HCT116 (cell line): ENCODE measurements around the gene PBX1. TPM values are rescaled to one million over a fixed set of nuclear protein-coding genes. Genes with fewer than 3 reads are reported as not detected.
A peak's percentile ranks its signal among the peaks of the same experiment; 100 is the strongest.

Experiments
- ATAC-seq: fragments of 200-7000 bp; cut with Tn5 transposase; 2 replicates; pipeline ENCODE4 v1.9.1; 2020; ENCODE audit warnings: mild to moderate bottlenecking, moderate library complexity
- BruUV-seq: library from RNA; stranded (reverse); fragments of 400-500 nt; replicated peaks from 2 replicates; lab custom pipeline; 2021; lab: Mats Ljungman, UMichigan
- CTCF ChIA-PET: fragments of 300-600 bp; sonication (Branson Sonifier 250); formaldehyde crosslinking; loops from one replicate; lab custom pipeline; 2021; ENCODE audit warnings: antibody characterized with exemption; lab: Charles Lee
- POLR2A ChIA-PET: fragments of 300-600, 350-600 bp; sonication (Branson Sonifier 250); formaldehyde crosslinking; loops from one replicate; lab custom pipeline; 2021; ENCODE audit warnings: antibody characterized with exemption; lab: Charles Lee
- RAD21 ChIA-PET, 2 experiments: fragments of 300-600 bp; sonication (Branson Sonifier 250); formaldehyde crosslinking; loops; one replicate each; lab custom pipeline; 2023; ENCODE audit warnings: low total read pairs in 2 of 2; ENCODE audit not compliant: uncharacterized antibody in 2 of 2, unreplicated experiment in 2 of 2, low non-redundant PET in 1 of 2; lab: Charles Lee
- DNase-seq: peaks from one replicate; pipeline ENCODE4 v3.0.0-alpha.2; 2010; ENCODE audit warnings: low read depth, low spot score
- H2AFZ ChIP-seq: fragments of 200-600 bp; shearing (Covaris generic), sonication (generic); 2 replicates; pipeline ENCODE4 v1.6.1; 2017; ENCODE audit warnings: low read depth, mixed run types, mixed read lengths, antibody characterized with exemption, low read length; ENCODE audit not compliant: poor library complexity, severe bottlenecking
- H3K27ac ChIP-seq: 2 replicates; pipeline ENCODE4 v1.5.1; 2012; ENCODE audit warnings: low read depth, low read length
- H3K27me3 ChIP-seq: fragments of 200-600 bp; sonication (generic); 2 replicates; pipeline ENCODE4 v1.6.1; 2016; ENCODE audit warnings: mixed run types, low read length, mixed read lengths; ENCODE audit not compliant: insufficient read depth
- H3K36me3 ChIP-seq, 2 experiments: fragments of 200-500 bp in 1 of 2; fragments of 200-600 bp in 1 of 2; sonication (Bioruptor generic) in 1 of 2; sonication (generic) in 1 of 2; 2 replicates each; pipeline versions ENCODE4 v1.5.1 to v1.6.1; 2014 to 2016; ENCODE audit warnings: low read length in 2 of 2, inconsistent platforms in 1 of 2, mixed read lengths in 1 of 2, mixed run types in 1 of 2; ENCODE audit not compliant: insufficient read depth in 2 of 2, control insufficient read depth in 1 of 2
- H3K4me1 ChIP-seq, 2 experiments: fragments of 200-600 bp in 1 of 2; sonication (generic) in 1 of 2; 2 replicates each; pipeline versions ENCODE4 v1.5.1 to v1.6.1; 2012 to 2017; ENCODE audit warnings: low read length in 2 of 2, inconsistent platforms in 1 of 2, mild to moderate bottlenecking in 1 of 2, mixed read lengths in 1 of 2, mixed run types in 1 of 2, moderate library complexity in 1 of 2; ENCODE audit not compliant: insufficient read depth in 2 of 2, control insufficient read depth in 1 of 2
- H3K4me2 ChIP-seq: fragments of 200-600 bp; sonication (generic); 2 replicates; pipeline ENCODE4 v1.6.1; 2017; ENCODE audit warnings: mixed run types, low read length, mixed read lengths
- H3K4me3 ChIP-seq, 2 experiments: fragments of 200-600 bp in 1 of 2; sonication (generic) in 1 of 2; replicated peaks in 1 of 2; 2 replicates each; pipeline ENCODE4 v1.5.1; 2011 to 2016; ENCODE audit warnings: low read length in 2 of 2, control low read depth in 1 of 2, low read depth in 1 of 2, mild to moderate bottlenecking in 1 of 2, mixed read lengths in 1 of 2, mixed run types in 1 of 2
- H3K79me2 ChIP-seq: fragments of 200-600 bp; sonication (generic); 2 replicates; pipeline ENCODE4 v1.6.1; 2017; ENCODE audit warnings: mild to moderate bottlenecking, mixed run types, low read length, moderate library complexity, mixed read lengths; ENCODE audit not compliant: insufficient read depth
- H3K9ac ChIP-seq: fragments of 200-600 bp; sonication (generic); 2 replicates; pipeline ENCODE4 v1.6.1; 2016; ENCODE audit warnings: low read length, mixed read lengths
- H3K9me2 ChIP-seq: fragments of 200-600 bp; sonication (generic), shearing (Covaris generic); 2 replicates; pipeline ENCODE4 v1.6.1; 2017; ENCODE audit warnings: mixed run types, mild to moderate bottlenecking, moderate library complexity; ENCODE audit not compliant: insufficient read depth
- H3K9me3 ChIP-seq, 2 experiments: fragments of 200-500 bp in 1 of 2; fragments of 200-600 bp in 1 of 2; sonication (Bioruptor generic) in 1 of 2; sonication (generic) in 1 of 2; 2 replicates each; pipeline ENCODE4 v1.6.1; 2014 to 2017; ENCODE audit warnings: low read length in 2 of 2, mixed read lengths in 2 of 2, inconsistent platforms in 1 of 2, low read depth in 1 of 2, mild to moderate bottlenecking in 1 of 2, mixed run types in 1 of 2, moderate library complexity in 1 of 2; ENCODE audit not compliant: control insufficient read depth in 1 of 2, insufficient read depth in 1 of 2
- H4K20me1 ChIP-seq: fragments of 200-600 bp; sonication (generic), shearing (Covaris generic); 2 replicates; pipeline ENCODE4 v1.6.1; 2017; ENCODE audit warnings: mixed run types, mild to moderate bottlenecking, moderate library complexity; ENCODE audit not compliant: insufficient read depth
- CBX3 ChIP-seq: IDR thresholded peaks from 2 replicates; pipeline ENCODE4 v1.6.1; 2012; ENCODE audit warnings: low read depth
- CTCF ChIP-seq, 3 experiments: fragments of 200-600 bp in 1 of 3; sonication (generic) in 1 of 3; IDR thresholded peaks in 2 of 3; conservative IDR thresholded peaks in 1 of 3; 2 replicates each; pipeline ENCODE4 v1.5.1; 2012 to 2017; ENCODE audit warnings: low read depth in 2 of 3, low read length in 2 of 3, antibody characterized with exemption in 1 of 3, borderline replicate concordance in 1 of 3, control low read depth in 1 of 3, mild to moderate bottlenecking in 1 of 3, mixed read lengths in 1 of 3, mixed run types in 1 of 3, moderate library complexity in 1 of 3; ENCODE audit not compliant: insufficient read depth in 1 of 3
- EGR1 ChIP-seq: IDR thresholded peaks from 2 replicates; pipeline ENCODE4 v1.6.1; 2012; ENCODE audit warnings: low read depth
- ELF1 ChIP-seq: IDR thresholded peaks from 2 replicates; pipeline ENCODE4 v1.6.1; 2012; ENCODE audit warnings: low read depth, borderline replicate concordance
- EZH2 ChIP-seq: fragments of 200-600 bp; sonication (generic); IDR thresholded peaks from 2 replicates; pipeline ENCODE4 v1.6.1; 2017; ENCODE audit warnings: antibody characterized with exemption, mixed run types
- EZH2phosphoT487 ChIP-seq: fragments of 200-600 bp; IDR thresholded peaks from 2 replicates; pipeline ENCODE4 v1.6.1; 2018; ENCODE audit warnings: antibody characterized with exemption, borderline replicate concordance
- FOSL1 ChIP-seq: IDR thresholded peaks from 2 replicates; pipeline ENCODE4 v1.6.1; 2012; ENCODE audit warnings: low read depth
- MAX ChIP-seq: IDR thresholded peaks from 2 replicates; pipeline ENCODE4 v1.6.1; 2012
- RAD21 ChIP-seq: IDR thresholded peaks from 2 replicates; pipeline ENCODE4 v1.6.1; 2012; ENCODE audit warnings: low read depth, mild to moderate bottlenecking
- ZBTB33 ChIP-seq: IDR thresholded peaks from 2 replicates; pipeline ENCODE4 v1.6.1; 2011; ENCODE audit warnings: mild to moderate bottlenecking, low read length, moderate library complexity; ENCODE audit not compliant: insufficient replicate concordance; ENCODE audit errors: extremely low read depth
- ZFX ChIP-seq: fragments of 450-650 bp; IDR thresholded peaks from 2 replicates; pipeline ENCODE4 v1.6.1; 2017
- intact Hi-C: fragments of 100-400 bp; cut with micrococcal nuclease; formaldehyde crosslinking; loops from 2 replicates; pipeline ENCODE4 v1.10.0; 2022
- total RNA-seq: library from RNA; stranded (reverse); gene quantifications from one replicate; pipeline ENCODE4 v1.2.1, GENCODE V29; 2021; ENCODE audit not compliant: unreplicated experiment

The PBX1 gene
- total RNA-seq, 1 experiment from 2014 or later: 29.6 TPM

GRCh38 chr1:164891615-164892014, 332.6 kb downstream of the PBX1 start:
- H3K36me3 ChIP-seq: no peaks in the 10 kb centered on the region
- H3K4me3 ChIP-seq: no peak overlapping the region
- BruUV-seq: no TSS peak
- H3K9me2 ChIP-seq: no peaks in the 10 kb centered on the region
- no peak overlapping the region for H3K27ac ChIP-seq
- ChIA-PET RAD21 (no interaction called here), POLR2A (no interaction called here), CTCF (interaction anchor here (1.0 kb wide), 1 partner anchor 182 kb away, joined by 3 read pairs; no protein-coding TSS in a partner anchor)
- H3K9ac ChIP-seq: no peak overlapping the region
- no peaks in the 10 kb centered on the region for H4K20me1 ChIP-seq
- no peaks in the 10 kb centered on the region for H3K9me3 ChIP-seq
- H3K4me1 ChIP-seq: no peaks in the 10 kb centered on the region
- H3K79me2 ChIP-seq: no peaks in the 10 kb centered on the region
- intact Hi-C loops: loop anchor here (5.0 kb wide), 1 partner anchor 181 kb away; no protein-coding TSS in a partner anchor
- H2AFZ ChIP-seq: no peak overlapping the region
- ATAC-seq: peak; percentile 72
- TF ChIP-seq FOSL1 (no peak), RAD21 (peak; percentile 29; the same call in 1 of the 2 replicates), CTCF (IDR thresholded peaks at IDR 0.05 in 2 of 3, conservative IDR thresholded peaks at IDR 0.05 in 1 of 3; ENCODE audit: borderline replicate concordance in 1 of 3, insufficient read depth in 1 of 3, low read depth in 2 of 3, low read length in 2 of 3) (peak in 1 of 3 experiments; percentile 19; a peak in 1 of 6 replicates), CBX3 (no peak), EZH2 (no peak), EZH2phosphoT487 (no peak), ZBTB33 (no peak), ZFX (no peak), ELF1 (no peak), MAX (no peak), EGR1 (no peak)
- TF ChIP-seq, all 23 proteins: peak for 2
- no peak for DNase-seq
- Histone ChIP-seq H3K4me2 (no peak overlapping the region), H3K27me3 (peaks cover 10% of the 10 kb centered on the region; the same call in 1 of the 2 replicates)
